Measurements from ENCODE around the gene PKP3. TPM values are rescaled to one million over a fixed set of nuclear protein-coding genes. Genes with fewer than 3 reads are reported as not detected.

PKP3 gene
- polyA plus RNA-seq, 1 of the 3 experiments (the other 2 are of a cell fraction), result 1.4 TPM

GRCh38 chr11:443542-444199 is 49.7 kb downstream of the PKP3 start:
- Histone ChIP-seq H3K79me2 (ENCODE audit: insufficient read depth) (0 out of 2 replicates have a peak, but pooled peaks cover 2% of the 10 kb centered on the region), H3K9me3 (no peaks in the 10 kb centered on the region), H3K4me2 (no peak overlapping the region), H3K27ac (ENCODE audit: low read depth in 2 of 2, low read length in 1 of 2) (no peak overlapping the region), H4K20me1 (ENCODE audit: insufficient read depth) (no peaks in the 10 kb centered on the region), H2AFZ (ENCODE audit: low read depth) (no peak overlapping the region), H3K4me3 (ENCODE audit: low read depth in 2 of 2, low read length in 1 of 2) (no peak overlapping the region), H3K27me3 (ENCODE audit: insufficient read depth) (peaks cover 9% of the 10 kb centered on the region; the same call in 1 of the 2 replicates), H3K9ac (no peak overlapping the region), H3K9me2 (no peaks in the 10 kb centered on the region), H3K4me1 (ENCODE audit: control insufficient read depth in 1 of 2, insufficient read depth in 2 of 2, low read depth in 1 of 2, low read length in 1 of 2) (peaks cover 0 to 16% of the 10 kb centered on the region in 2 experiments; a peak in 1 of 4 replicates), H3K36me3 (replicated peaks in 1 of 2; ENCODE audit: control insufficient read depth in 1 of 2, insufficient read depth in 2 of 2, low read length in 1 of 2) (no peaks in the 10 kb centered on the region), H3F3A (replicated peaks; ENCODE audit: insufficient read depth) (peaks cover 6% of the 10 kb centered on the region)
- 70% methylated on average over 16 of the region's 16 CpGs for WGBS (ENCODE audit: low lambda C conversion rate)
- TF ChIP-seq USF2 (IDR thresholded peaks at IDR 0.05; ENCODE audit: borderline replicate concordance, low read depth, low read length) (0 out of 2 replicates have a peak, but pooled peaks have one; percentile 22), EP300 (IDR thresholded peaks at IDR 0.05; ENCODE audit: borderline replicate concordance in 1 of 2, low read depth in 1 of 2, low read length in 1 of 2) (no peak), USF1 (IDR thresholded peaks at IDR 0.05; ENCODE audit: borderline replicate concordance, low read depth) (0 out of 2 replicates have a peak, but pooled peaks have one; percentile 37)
- POLR2A ChIA-PET, result interaction anchor here (0.5 to 1.1 kb wide), 3 partner anchors 37 to 343 kb away, joined by 3 to 4 read pairs (median 3); no protein-coding TSS in a partner anchor
- DNase-seq, result no peak
- CTCF ChIA-PET, result interaction anchor here (0.8 to 2.6 kb wide), 6 partner anchors 10 to 279 kb away, joined by 3 to 12 read pairs (median 4); no protein-coding TSS in a partner anchor

GRCh38 chr11:444396-445144 is 50.6 kb downstream of the PKP3 start:
- no peak overlapping the region for H3K4me2 ChIP-seq
- H2AFZ ChIP-seq (ENCODE audit: low read depth), result no peak overlapping the region
- H3K9me3 ChIP-seq, result no peaks in the 10 kb centered on the region
- WGBS (ENCODE audit: low lambda C conversion rate), result 50% methylated on average over 12 of the region's 12 CpGs
- H3K4me3 ChIP-seq (ENCODE audit: low read depth in 2 of 2, low read length in 1 of 2), result no peak overlapping the region
- TF ChIP-seq RCOR1 (IDR thresholded peaks at IDR 0.05; ENCODE audit: low read length), result no peak
- no peak for TF ChIP-seq NRF1 (IDR thresholded peaks at IDR 0.05; ENCODE audit: low read depth, low read length)
- TF ChIP-seq MEF2A (IDR thresholded peaks at IDR 0.05; ENCODE audit: borderline replicate concordance, low read depth), result no peak
- ChIA-PET CTCF (interaction anchor here (1.0 to 2.6 kb wide), 5 partner anchors 26 to 278 kb away, joined by 3 to 12 read pairs (median 3); no protein-coding TSS in a partner anchor), POLR2A (interaction anchor here (0.5 kb wide), 1 partner anchor 66 kb away, joined by 3 read pairs; no protein-coding TSS in a partner anchor)
- H3K27ac ChIP-seq (ENCODE audit: low read depth in 2 of 2, low read length in 1 of 2), result no peak overlapping the region
- H3K79me2 ChIP-seq (ENCODE audit: insufficient read depth), result peaks cover 9% of the 10 kb centered on the region
- no peaks in the 10 kb centered on the region for H4K20me1 ChIP-seq (ENCODE audit: insufficient read depth)
- H3F3A ChIP-seq (replicated peaks; ENCODE audit: insufficient read depth), result peaks cover 10% of the 10 kb centered on the region
- H3K4me1 ChIP-seq (ENCODE audit: control insufficient read depth in 1 of 2, insufficient read depth in 2 of 2, low read depth in 1 of 2, low read length in 1 of 2), result peaks cover 0 to 24% of the 10 kb centered on the region in 2 experiments; a peak in 1 of 4 replicates
- no peak for DNase-seq
- H3K9ac ChIP-seq, result no peak overlapping the region
- no peaks in the 10 kb centered on the region for H3K9me2 ChIP-seq
- peaks cover 9% of the 10 kb centered on the region; the same call in 1 of the 2 replicates for H3K27me3 ChIP-seq (ENCODE audit: insufficient read depth)
- no peaks in the 10 kb centered on the region for H3K36me3 ChIP-seq (replicated peaks in 1 of 2; ENCODE audit: control insufficient read depth in 1 of 2, insufficient read depth in 2 of 2, low read length in 1 of 2)
